ENCODE data around the gene CCDC40.

- TF ChIP-seq ETV6 (CRISPR knock-in tag; IDR thresholded peaks at IDR 0.05), result no peak
- no peak for TF ChIP-seq ARID4B (CRISPR knock-in tag; IDR thresholded peaks at IDR 0.05; ENCODE audit: borderline replicate concordance)
- TF ChIP-seq CTCF (IDR thresholded peaks at IDR 0.05), result no peak
- TF ChIP-seq NFE2L1 (CRISPR knock-in tag; IDR thresholded peaks at IDR 0.05), result no peak
- no peak for TF ChIP-seq CREB1 (CRISPR knock-in tag; IDR thresholded peaks at IDR 0.05)
- TF ChIP-seq E2F1 (CRISPR knock-in tag; IDR thresholded peaks at IDR 0.05), result no peak
- TF ChIP-seq ZNF423 (CRISPR knock-in tag; IDR thresholded peaks at IDR 0.05), result no peak
- TF ChIP-seq MYBL2 (CRISPR knock-in tag; IDR thresholded peaks at IDR 0.05), result no peak
- no peak for TF ChIP-seq TP53 (CRISPR knock-in tag; IDR thresholded peaks at IDR 0.05)
- TF ChIP-seq MAX (CRISPR knock-in tag; IDR thresholded peaks at IDR 0.05), result no peak
- no peak for TF ChIP-seq ZNF121 (CRISPR knock-in tag; IDR thresholded peaks at IDR 0.05)
- no peak for TF ChIP-seq SP1 (CRISPR knock-in tag; conservative IDR thresholded peaks at IDR 0.05)
- TF ChIP-seq CREM (CRISPR knock-in tag; IDR thresholded peaks at IDR 0.05), result no peak
Observed at GRCh38 chr17:80104321-80104955, 68.0 kb downstream of the CCDC40 start.

All from WTC11 (cell line).